ENCODE results near the gene FBN2.

The FBN2 gene

GRCh38 chr5:128426090-128426534 lies 111.9 kb downstream of the FBN2 start:
- no peaks in the 10 kb centered on the region for H3K9me3 ChIP-seq (ENCODE audit: control insufficient read depth, insufficient read depth, low read length)
- no peak overlapping the region for H3K4me3 ChIP-seq (ENCODE audit: low read depth, low read length)
- H3K9ac ChIP-seq (ENCODE audit: low read depth, low read length) = no peak overlapping the region
- peaks cover 9% of the 10 kb centered on the region; the same call in 1 of the 2 replicates for H3K4me1 ChIP-seq (ENCODE audit: control insufficient read depth, insufficient read depth, low read length)
- no peak overlapping the region for H3K27ac ChIP-seq (ENCODE audit: low read depth, low read length)
- no peaks in the 10 kb centered on the region for H3K27me3 ChIP-seq (ENCODE audit: control insufficient read depth, insufficient read depth, low read length)
- no peaks in the 10 kb centered on the region for H3K36me3 ChIP-seq (ENCODE audit: control insufficient read depth, insufficient read depth, low read length)

DNA sequence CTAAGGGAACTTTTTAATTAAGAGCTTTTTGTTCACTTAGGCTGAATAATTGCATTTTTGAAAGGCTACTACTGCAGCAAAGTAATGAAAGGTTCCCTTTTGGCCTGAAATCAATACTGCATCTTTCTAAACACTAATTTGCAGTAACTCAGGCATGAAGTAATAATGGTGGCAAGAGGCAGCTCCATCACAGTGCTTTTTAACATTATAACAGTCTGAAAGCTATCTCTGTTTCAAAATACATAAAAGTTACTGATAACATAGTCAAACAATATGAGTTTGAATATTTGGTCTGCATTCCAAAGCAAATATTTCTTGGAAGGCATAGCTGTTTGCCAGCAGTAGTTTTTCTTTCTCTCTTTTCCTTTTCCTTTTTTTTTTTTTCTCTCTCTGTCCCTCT lies 113.4 kb downstream of the FBN2 start:
- no peak overlapping the region for H3K27ac ChIP-seq (ENCODE audit: low read depth, low read length)
- H3K9me3 ChIP-seq (ENCODE audit: control insufficient read depth, insufficient read depth, low read length) = no peaks in the 10 kb centered on the region
- no peak overlapping the region for H3K9ac ChIP-seq (ENCODE audit: low read depth, low read length)
- H3K36me3 ChIP-seq (ENCODE audit: control insufficient read depth, insufficient read depth, low read length) = no peaks in the 10 kb centered on the region
- no peak overlapping the region for H3K4me3 ChIP-seq (ENCODE audit: low read depth, low read length)
- H3K27me3 ChIP-seq (ENCODE audit: control insufficient read depth, insufficient read depth, low read length) = no peaks in the 10 kb centered on the region
- H3K4me1 ChIP-seq (ENCODE audit: control insufficient read depth, insufficient read depth, low read length) = peaks cover 9% of the 10 kb centered on the region; the same call in 1 of the 2 replicates

GRCh38 chr5:128422612-128423011 lies 115.4 kb downstream of the FBN2 start:
- Histone ChIP-seq H3K9ac (ENCODE audit: low read depth, low read length) (no peak overlapping the region), H3K27ac (ENCODE audit: low read depth, low read length) (no peak overlapping the region), H3K4me3 (ENCODE audit: low read depth, low read length) (no peak overlapping the region), H3K36me3 (ENCODE audit: control insufficient read depth, insufficient read depth, low read length) (no peaks in the 10 kb centered on the region), H3K27me3 (ENCODE audit: control insufficient read depth, insufficient read depth, low read length) (no peaks in the 10 kb centered on the region), H3K4me1 (ENCODE audit: control insufficient read depth, insufficient read depth, low read length) (peaks cover 9% of the 10 kb centered on the region; the same call in 1 of the 2 replicates), H3K9me3 (ENCODE audit: control insufficient read depth, insufficient read depth, low read length) (no peaks in the 10 kb centered on the region)

- no peak overlapping the region for H3K27ac ChIP-seq (ENCODE audit: low read depth, low read length)
- no peaks in the 10 kb centered on the region for H3K9me3 ChIP-seq (ENCODE audit: control insufficient read depth, insufficient read depth, low read length)
- H3K36me3 ChIP-seq (ENCODE audit: control insufficient read depth, insufficient read depth, low read length) = no peaks in the 10 kb centered on the region
- H3K4me1 ChIP-seq (ENCODE audit: control insufficient read depth, insufficient read depth, low read length) = peaks cover 7% of the 10 kb centered on the region; the same call in 1 of the 2 replicates
- no peak overlapping the region for H3K4me3 ChIP-seq (ENCODE audit: low read depth, low read length)
- H3K9ac ChIP-seq (ENCODE audit: low read depth, low read length) = no peak overlapping the region
- no peaks in the 10 kb centered on the region for H3K27me3 ChIP-seq (ENCODE audit: control insufficient read depth, insufficient read depth, low read length)
Measured at GRCh38 chr5:128414469-128414868, 123.6 kb downstream of the FBN2 start.

DNA sequence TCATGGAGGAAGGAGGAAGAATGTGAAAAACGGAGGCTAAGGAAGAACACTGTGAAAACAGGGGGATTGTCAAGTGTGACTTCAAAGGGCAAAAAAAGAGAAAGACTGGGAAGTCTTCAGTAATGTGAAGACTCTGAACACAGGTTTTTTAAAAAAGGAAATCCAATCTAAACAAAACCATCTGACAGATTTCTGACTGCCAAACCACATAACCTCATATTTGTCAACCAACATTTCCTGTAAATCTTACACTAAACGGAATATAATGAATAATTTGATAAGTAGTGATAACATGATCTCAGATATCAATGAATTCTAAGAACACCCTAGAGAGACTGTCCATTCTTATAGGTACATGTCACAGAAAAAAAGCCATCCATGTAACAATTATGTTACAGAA lies 124.7 kb downstream of the FBN2 start:
- Histone ChIP-seq H3K9me3 (ENCODE audit: control insufficient read depth, insufficient read depth, low read length) (no peaks in the 10 kb centered on the region), H3K27ac (ENCODE audit: low read depth, low read length) (no peak overlapping the region), H3K36me3 (ENCODE audit: control insufficient read depth, insufficient read depth, low read length) (no peaks in the 10 kb centered on the region), H3K4me3 (ENCODE audit: low read depth, low read length) (no peak overlapping the region), H3K27me3 (ENCODE audit: control insufficient read depth, insufficient read depth, low read length) (no peaks in the 10 kb centered on the region), H3K9ac (ENCODE audit: low read depth, low read length) (no peak overlapping the region), H3K4me1 (ENCODE audit: control insufficient read depth, insufficient read depth, low read length) (peaks cover 16% of the 10 kb centered on the region; the same call in 1 of the 2 replicates)

DNA sequence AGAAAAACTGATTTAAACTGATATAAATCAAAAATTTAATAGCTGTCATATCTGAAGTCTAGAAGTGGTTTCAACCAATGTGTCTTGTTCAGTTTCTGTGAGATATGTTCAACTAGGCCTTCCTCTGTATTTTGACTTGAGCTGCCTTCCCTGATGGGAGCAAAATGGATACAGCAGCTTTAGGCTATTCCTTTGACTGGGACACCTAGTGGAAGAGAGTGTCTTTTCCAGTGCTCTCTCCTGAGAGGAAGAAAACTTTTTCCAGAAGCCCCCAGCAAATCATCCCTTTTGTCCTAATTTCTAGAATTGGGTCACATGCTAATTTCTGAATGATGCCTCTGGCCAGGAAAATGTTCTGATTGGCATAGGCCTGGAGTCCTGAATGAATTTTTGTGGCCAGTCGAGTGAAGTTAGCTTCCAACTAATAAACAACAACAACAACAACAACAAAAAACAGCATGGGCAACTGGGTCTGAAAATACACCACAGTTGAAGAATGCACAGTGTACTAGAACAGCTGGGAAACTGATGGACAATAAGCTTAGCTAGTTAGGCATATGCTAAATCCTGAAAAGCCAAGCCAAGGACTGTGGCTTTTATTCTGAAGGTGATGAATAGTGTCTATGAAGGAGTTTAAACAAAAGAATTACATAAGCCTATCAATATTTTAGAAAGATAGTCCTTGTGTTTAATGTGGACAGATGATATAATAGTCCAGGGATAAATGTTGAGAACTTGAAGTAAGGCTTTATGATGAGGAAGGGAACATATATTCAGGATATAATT lies 125.7 kb downstream of the FBN2 start:
- H3K27me3 ChIP-seq (ENCODE audit: control insufficient read depth, insufficient read depth, low read length) = no peaks in the 10 kb centered on the region
- H3K4me3 ChIP-seq (ENCODE audit: low read depth, low read length) = no peak overlapping the region
- H3K4me1 ChIP-seq (ENCODE audit: control insufficient read depth, insufficient read depth, low read length) = peaks cover 23% of the 10 kb centered on the region; the same call in 1 of the 2 replicates
- no peak overlapping the region for H3K9ac ChIP-seq (ENCODE audit: low read depth, low read length)
- H3K36me3 ChIP-seq (ENCODE audit: control insufficient read depth, insufficient read depth, low read length) = no peaks in the 10 kb centered on the region
- no peak overlapping the region for H3K27ac ChIP-seq (ENCODE audit: low read depth, low read length)
- no peaks in the 10 kb centered on the region for H3K9me3 ChIP-seq (ENCODE audit: control insufficient read depth, insufficient read depth, low read length)

DNA sequence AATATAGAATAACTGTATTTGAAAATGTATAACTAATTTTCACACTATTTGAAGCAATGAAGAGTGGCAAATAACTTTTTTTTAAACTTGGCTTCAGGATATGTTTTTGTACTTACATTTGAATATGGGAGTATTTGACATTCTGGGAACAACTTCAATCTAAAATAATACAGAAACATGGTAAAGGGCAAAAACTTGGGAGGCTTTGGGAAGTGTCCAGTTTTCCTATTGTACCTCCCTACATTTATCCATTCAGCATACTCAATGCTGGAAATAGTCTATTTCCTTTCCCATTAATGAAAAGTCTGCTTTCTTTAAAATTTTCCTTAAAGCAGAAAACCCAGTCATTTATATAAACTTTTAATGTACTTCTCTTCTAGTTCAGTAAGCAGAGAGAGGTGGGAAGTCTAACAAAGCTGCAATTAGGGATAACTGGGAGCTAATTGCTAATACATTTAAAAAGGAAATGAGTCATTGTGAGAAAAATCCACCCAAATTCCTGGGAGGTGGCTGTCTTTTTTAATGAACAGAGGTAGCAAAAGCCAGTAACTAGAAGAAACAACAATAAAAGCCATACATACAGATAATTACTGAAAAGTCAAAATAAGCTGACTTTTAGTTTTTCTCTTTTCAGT lies 128.8 kb downstream of the FBN2 start:
- H3K9ac ChIP-seq (ENCODE audit: low read depth, low read length) = no peak overlapping the region
- H3K27me3 ChIP-seq (ENCODE audit: control insufficient read depth, insufficient read depth, low read length) = no peaks in the 10 kb centered on the region
- no peaks in the 10 kb centered on the region for H3K9me3 ChIP-seq (ENCODE audit: control insufficient read depth, insufficient read depth, low read length)
- peak overlapping the region; percentile 77 for H3K27ac ChIP-seq (ENCODE audit: low read depth, low read length)
- no peaks in the 10 kb centered on the region for H3K36me3 ChIP-seq (ENCODE audit: control insufficient read depth, insufficient read depth, low read length)
- H3K4me1 ChIP-seq (ENCODE audit: control insufficient read depth, insufficient read depth, low read length) = peaks cover 24% of the 10 kb centered on the region; the same call in 1 of the 2 replicates
- no peak overlapping the region for H3K4me3 ChIP-seq (ENCODE audit: low read depth, low read length)

DNA sequence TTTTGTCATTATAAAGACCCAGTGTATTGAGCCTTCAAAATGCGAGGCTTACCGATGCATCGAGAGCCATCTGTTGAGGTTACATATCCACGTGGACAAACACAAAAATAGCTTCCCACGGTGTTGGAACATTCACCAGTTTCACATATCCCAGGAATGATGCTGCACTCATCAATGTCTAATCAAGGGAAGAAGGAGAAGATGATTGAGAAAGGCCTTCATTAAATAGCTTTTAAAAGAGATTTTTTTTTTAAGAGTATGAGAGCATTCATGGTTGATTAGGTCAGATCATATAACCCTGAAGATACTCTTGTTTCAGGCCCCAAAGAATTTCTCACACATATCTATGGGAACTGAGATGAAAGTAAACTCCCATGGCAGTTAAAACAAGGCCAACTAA lies 129.4 kb downstream of the FBN2 start:
- H3K9ac ChIP-seq (ENCODE audit: low read depth, low read length) = no peak overlapping the region

GRCh38 chr5:128407944-128408343 lies 130.1 kb downstream of the FBN2 start:
- Histone ChIP-seq H3K4me1 (ENCODE audit: control insufficient read depth, insufficient read depth, low read length) (peaks cover 24% of the 10 kb centered on the region; the same call in 1 of the 2 replicates), H3K27me3 (ENCODE audit: control insufficient read depth, insufficient read depth, low read length) (no peaks in the 10 kb centered on the region), H3K4me3 (ENCODE audit: low read depth, low read length) (no peak overlapping the region), H3K27ac (ENCODE audit: low read depth, low read length) (no peak overlapping the region), H3K9me3 (ENCODE audit: control insufficient read depth, insufficient read depth, low read length) (no peaks in the 10 kb centered on the region), H3K9ac (ENCODE audit: low read depth, low read length) (no peak overlapping the region), H3K36me3 (ENCODE audit: control insufficient read depth, insufficient read depth, low read length) (no peaks in the 10 kb centered on the region)

More for the DNA sequence above, 129.4 kb downstream of the FBN2 start:
- H3K36me3 ChIP-seq (ENCODE audit: control insufficient read depth, insufficient read depth, low read length) = no peaks in the 10 kb centered on the region
- no peak overlapping the region for H3K4me3 ChIP-seq (ENCODE audit: low read depth, low read length)
- no peaks in the 10 kb centered on the region for H3K27me3 ChIP-seq (ENCODE audit: control insufficient read depth, insufficient read depth, low read length)
- peaks cover 24% of the 10 kb centered on the region; the same call in 1 of the 2 replicates for H3K4me1 ChIP-seq (ENCODE audit: control insufficient read depth, insufficient read depth, low read length)
- H3K27ac ChIP-seq (ENCODE audit: low read depth, low read length) = peak overlapping the region; percentile 77
- no peaks in the 10 kb centered on the region for H3K9me3 ChIP-seq (ENCODE audit: control insufficient read depth, insufficient read depth, low read length)

DNA sequence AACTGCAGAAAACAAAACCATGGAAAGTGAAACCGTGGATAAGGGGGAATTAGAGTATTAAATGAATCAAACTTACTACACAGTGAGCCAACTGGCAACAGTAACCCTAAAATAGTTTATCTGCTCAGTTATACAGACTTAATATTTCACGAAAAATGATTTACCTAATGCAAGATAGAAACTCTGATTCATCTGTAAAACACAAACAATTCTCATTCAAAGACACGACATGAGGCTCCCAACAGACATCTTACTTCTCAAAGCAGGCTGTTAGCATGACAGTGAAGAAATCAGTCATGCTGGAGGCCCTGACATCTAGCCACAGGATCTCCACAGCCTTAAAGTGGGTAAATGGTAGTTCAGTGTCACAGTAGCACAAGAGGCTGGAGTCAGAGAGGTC lies 131.2 kb downstream of the FBN2 start:
- no peak overlapping the region for H3K9ac ChIP-seq (ENCODE audit: low read depth, low read length)
- H3K4me1 ChIP-seq (ENCODE audit: control insufficient read depth, insufficient read depth, low read length) = peaks cover 24% of the 10 kb centered on the region; the same call in 1 of the 2 replicates
- no peaks in the 10 kb centered on the region for H3K9me3 ChIP-seq (ENCODE audit: control insufficient read depth, insufficient read depth, low read length)
- no peak overlapping the region for H3K27ac ChIP-seq (ENCODE audit: low read depth, low read length)
- H3K36me3 ChIP-seq (ENCODE audit: control insufficient read depth, insufficient read depth, low read length) = no peaks in the 10 kb centered on the region
- H3K27me3 ChIP-seq (ENCODE audit: control insufficient read depth, insufficient read depth, low read length) = no peaks in the 10 kb centered on the region
- H3K4me3 ChIP-seq (ENCODE audit: low read depth, low read length) = no peak overlapping the region

GRCh38 chr5:128405159-128405558 lies 132.9 kb downstream of the FBN2 start:
- Histone ChIP-seq H3K27me3 (ENCODE audit: control insufficient read depth, insufficient read depth, low read length) (no peaks in the 10 kb centered on the region), H3K9me3 (ENCODE audit: control insufficient read depth, insufficient read depth, low read length) (no peaks in the 10 kb centered on the region), H3K4me3 (ENCODE audit: low read depth, low read length) (no peak overlapping the region), H3K27ac (ENCODE audit: low read depth, low read length) (no peak overlapping the region), H3K4me1 (ENCODE audit: control insufficient read depth, insufficient read depth, low read length) (peaks cover 24% of the 10 kb centered on the region; the same call in 1 of the 2 replicates), H3K9ac (ENCODE audit: low read depth, low read length) (no peak overlapping the region), H3K36me3 (ENCODE audit: control insufficient read depth, insufficient read depth, low read length) (no peaks in the 10 kb centered on the region)

Measured in HUES48 (cell line).